Karpas-422 (cell line): Measurements from ENCODE around the gene TIMM44. TPM values are rescaled to one million over a fixed set of nuclear protein-coding genes. Genes with fewer than 3 reads are reported as not detected.

Experiments
- DNase-seq: peaks from one replicate; pipeline ENCODE4 v3.0.0-alpha.2; 2015
- H2AFZ ChIP-seq: fragments of 200-600 bp; sonication (generic); 2 replicates; pipeline ENCODE4 v1.6.1; 2014; ENCODE audit warnings: antibody characterized with exemption, low read length, mixed read lengths
- H3K27ac ChIP-seq: fragments of 200-600 bp; sonication (generic); 2 replicates; pipeline ENCODE4 v1.5.1; 2014; ENCODE audit warnings: mild to moderate bottlenecking, low read length, moderate library complexity
- H3K27me3 ChIP-seq: fragments of 200-600 bp; sonication (generic); 2 replicates; pipeline ENCODE4 v1.6.1; 2014; ENCODE audit warnings: low read length, mixed read lengths
- H3K36me3 ChIP-seq: fragments of 200-600 bp; sonication (generic); 2 replicates; pipeline ENCODE4 v1.6.1; 2014; ENCODE audit warnings: low read length, mixed read lengths; ENCODE audit not compliant: insufficient read depth
- H3K4me1 ChIP-seq: fragments of 200-600 bp; sonication (generic); 2 replicates; pipeline ENCODE4 v1.6.1; 2014; ENCODE audit warnings: mild to moderate bottlenecking, low read length, mixed read lengths
- H3K4me2 ChIP-seq: fragments of 200-600 bp; sonication (generic); 2 replicates; pipeline ENCODE4 v1.6.1; 2014; ENCODE audit warnings: low read length, low read depth, mild to moderate bottlenecking; ENCODE audit not compliant: poor library complexity, severe bottlenecking
- H3K4me3 ChIP-seq: fragments of 200-600 bp; sonication (generic); 2 replicates; pipeline ENCODE4 v1.5.1; 2014; ENCODE audit warnings: mild to moderate bottlenecking, antibody characterized with exemption, low read length, mixed read lengths
- H3K79me2 ChIP-seq: fragments of 200-600 bp; sonication (generic); 2 replicates; pipeline ENCODE4 v1.6.1; 2014; ENCODE audit warnings: mild to moderate bottlenecking, low read length, mixed read lengths
- H3K9ac ChIP-seq: fragments of 200-600 bp; sonication (generic); 2 replicates; pipeline ENCODE4 v1.6.0; 2014; ENCODE audit warnings: low read length
- H3K9me2 ChIP-seq: fragments of 200-600 bp; sonication (generic), shearing (Covaris generic); replicated peaks from 2 replicates; pipeline ENCODE4 v1.6.0; 2014; ENCODE audit warnings: mild to moderate bottlenecking, low read length, moderate library complexity; ENCODE audit not compliant: insufficient read depth
- H3K9me3 ChIP-seq: fragments of 300-700, 200-600 bp; sonication (generic); 2 replicates; pipeline ENCODE4 v1.6.1; 2014; ENCODE audit warnings: low read length, mixed read lengths
- H4K20me1 ChIP-seq: fragments of 200-600 bp; sonication (generic); 2 replicates; pipeline ENCODE4 v1.6.1; 2014; ENCODE audit warnings: mild to moderate bottlenecking, antibody characterized with exemption, low read length, low read depth; ENCODE audit not compliant: insufficient read depth
- total RNA-seq: library from RNA; depleted of rRNA; stranded (reverse); fragments of >200 nt; shearing (Covaris generic); gene quantifications from 2 replicates; pipeline ENCODE4 v1.2.3, GENCODE V29; 2014; ENCODE audit warnings: low replicate concordance; rRNA removed

The TIMM44 gene
- total RNA-seq, result 43.7 and 53.1 TPM in 2 replicates

GRCh38 chr19:7943444-7944176, at the start of gene TIMM44:
Gene TIMM44, minus strand, starts transcription at chr19:7943666. Its CDS starts 15 bp downstream, at chr19:7943651.
- no peaks in the 10 kb centered on the region for H3K9me3 ChIP-seq
- peaks cover 46% of the 10 kb centered on the region for H3K79me2 ChIP-seq
- no peaks in the 10 kb centered on the region for H3K27me3 ChIP-seq
- DNase-seq, result peak; percentile 100
- H3K4me3 ChIP-seq, result peak within 1 kb of the TSS; percentile 88
- peak within 1 kb of the TSS; percentile 97 for H3K4me2 ChIP-seq
- H3K9me2 ChIP-seq, result no peaks in the 10 kb centered on the region
- H3K36me3 ChIP-seq, result 0 out of 2 replicates have a peak, but pooled peaks cover 4% of the 10 kb centered on the region
- H4K20me1 ChIP-seq, result no peaks in the 10 kb centered on the region; the same call in 1 of the 2 replicates
- peak within 1 kb of the TSS; percentile 57; the same call in 1 of the 2 replicates for H3K27ac ChIP-seq
- peak within 1 kb of the TSS; percentile 93 for H3K9ac ChIP-seq
- peak within 1 kb of the TSS; percentile 88; the same call in 1 of the 2 replicates for H2AFZ ChIP-seq
- peaks cover 25% of the 10 kb centered on the region for H3K4me1 ChIP-seq

- Histone ChIP-seq H3K4me3 (no peak overlapping the region), H3K4me1 (peaks cover 22% of the 10 kb centered on the region), H3K9ac (no peak overlapping the region), H3K27me3 (no peaks in the 10 kb centered on the region), H3K4me2 (no peak overlapping the region), H2AFZ (no peak overlapping the region), H4K20me1 (peaks cover 69% of the 10 kb centered on the region), H3K9me3 (no peaks in the 10 kb centered on the region), H3K27ac (no peak overlapping the region), H3K9me2 (no peaks in the 10 kb centered on the region), H3K79me2 (peaks cover 94% of the 10 kb centered on the region), H3K36me3 (peaks cover 23% of the 10 kb centered on the region)
- no peak for DNase-seq
Observed at GRCh38 chr19:7992575-7992974, 49.1 kb upstream of the TIMM44 start.

- DNase-seq, result no peak
- Histone ChIP-seq H3K4me3 (no peak overlapping the region), H3K27me3 (no peaks in the 10 kb centered on the region), H3K9me2 (no peaks in the 10 kb centered on the region), H3K4me2 (no peak overlapping the region), H2AFZ (no peak overlapping the region), H3K36me3 (peaks cover 24% of the 10 kb centered on the region), H3K27ac (no peak overlapping the region), H3K9ac (no peak overlapping the region), H3K79me2 (peaks cover 91% of the 10 kb centered on the region), H4K20me1 (peaks cover 58% of the 10 kb centered on the region), H3K4me1 (no peaks in the 10 kb centered on the region), H3K9me3 (no peaks in the 10 kb centered on the region)
Observed at GRCh38 chr19:7989071-7989575, 45.7 kb upstream of the TIMM44 start.

GRCh38 chr19:7988307-7988706, 44.8 kb upstream of the TIMM44 start:
- no peaks in the 10 kb centered on the region for H3K4me1 ChIP-seq
- no peaks in the 10 kb centered on the region for H3K9me2 ChIP-seq
- peaks cover 26% of the 10 kb centered on the region for H3K36me3 ChIP-seq
- no peak overlapping the region for H3K27ac ChIP-seq
- H3K9me3 ChIP-seq, result no peaks in the 10 kb centered on the region
- peaks cover 91% of the 10 kb centered on the region for H3K79me2 ChIP-seq
- H4K20me1 ChIP-seq, result peaks cover 55% of the 10 kb centered on the region
- no peak overlapping the region for H2AFZ ChIP-seq
- no peak overlapping the region for H3K9ac ChIP-seq
- no peak overlapping the region for H3K4me3 ChIP-seq
- DNase-seq, result no peak
- H3K27me3 ChIP-seq, result no peaks in the 10 kb centered on the region
- no peak overlapping the region for H3K4me2 ChIP-seq

- no peaks in the 10 kb centered on the region for H3K27me3 ChIP-seq
- H3K27ac ChIP-seq, result no peak overlapping the region
- peaks cover 22% of the 10 kb centered on the region for H3K36me3 ChIP-seq
- peaks cover 50% of the 10 kb centered on the region for H4K20me1 ChIP-seq
- H3K9me3 ChIP-seq, result no peaks in the 10 kb centered on the region
- H3K4me2 ChIP-seq, result no peak overlapping the region
- no peaks in the 10 kb centered on the region for H3K4me1 ChIP-seq
- no peak overlapping the region for H2AFZ ChIP-seq
- H3K4me3 ChIP-seq, result no peak overlapping the region
- H3K79me2 ChIP-seq, result peaks cover 83% of the 10 kb centered on the region
- H3K9me2 ChIP-seq, result no peaks in the 10 kb centered on the region
- no peak overlapping the region for H3K9ac ChIP-seq
- no peak for DNase-seq
Observed at GRCh38 chr19:7987114-7987768, 43.8 kb upstream of the TIMM44 start.

- no peaks in the 10 kb centered on the region for H3K9me2 ChIP-seq
- peaks cover 23% of the 10 kb centered on the region; the same call in 1 of the 2 replicates for H3K36me3 ChIP-seq
Observed at GRCh38 chr19:7986321-7987113, 43.1 kb upstream of the TIMM44 start.

GRCh38 chr19:7985481-7985911, 42.0 kb upstream of the TIMM44 start:
- Histone ChIP-seq H3K4me3 (no peak overlapping the region), H3K9me2 (no peaks in the 10 kb centered on the region), H4K20me1 (peaks cover 58% of the 10 kb centered on the region), H3K27ac (no peak overlapping the region), H3K36me3 (peaks cover 17% of the 10 kb centered on the region), H3K27me3 (no peaks in the 10 kb centered on the region), H3K9me3 (no peaks in the 10 kb centered on the region), H3K4me1 (no peaks in the 10 kb centered on the region), H3K4me2 (no peak overlapping the region), H3K79me2 (peaks cover 77% of the 10 kb centered on the region), H2AFZ (no peak overlapping the region), H3K9ac (no peak overlapping the region)
- no peak for DNase-seq

More at GRCh38 chr19:7986321-7987113, 43.1 kb upstream of the TIMM44 start:
- Histone ChIP-seq H3K4me1 (no peaks in the 10 kb centered on the region), H3K4me2 (no peak overlapping the region), H4K20me1 (peaks cover 53% of the 10 kb centered on the region), H3K79me2 (peaks cover 82% of the 10 kb centered on the region), H3K4me3 (no peak overlapping the region), H3K9me3 (no peaks in the 10 kb centered on the region), H3K9ac (no peak overlapping the region), H3K27ac (no peak overlapping the region), H3K27me3 (no peaks in the 10 kb centered on the region), H2AFZ (no peak overlapping the region)
- no peak for DNase-seq
